T-cell (primary cell): Measurements from ENCODE around the gene CELF3. TPM values are rescaled to one million over a fixed set of nuclear protein-coding genes. Genes with fewer than 3 reads are reported as not detected.
"Not testable (repeated sequence)": the region's sequence is repeated elsewhere in the genome, so short reads cannot be mapped to it uniquely, and the experiment has no call there.

Experiments used
- ATAC-seq, 4 experiments: fragments of 200-7000 bp in 3 of 4; fragments of 150-1000 bp in 1 of 4; cut with Tn5 transposase; replicated peaks in 1 of 4; 1 replicate in 3 of 4; 2 replicates in 1 of 4; pipeline ENCODE4 v1.10.0; 2021; ENCODE audit warnings: moderate library complexity in 3 of 4, mild to moderate bottlenecking in 2 of 4, moderate number of reproducible peaks in 1 of 4
- CTCF ChIA-PET, 2 donors: fragments of 300-600 bp; sonication (Branson Sonifier 250); formaldehyde crosslinking; loops; one replicate each; lab custom pipeline; 2022; ENCODE audit warnings: antibody characterized with exemption in 2 of 2; lab: Charles Lee
- POLR2A ChIA-PET, 2 donors: fragments of 300-600 bp; sonication (Branson Sonifier 250); formaldehyde crosslinking; loops; one replicate each; lab custom pipeline; 2022; ENCODE audit warnings: antibody characterized with exemption in 2 of 2; lab: Charles Lee
- DNase-seq, 35 experiments: peaks; one replicate each; pipeline versions ENCODE4 v3.0.0 to v3.0.0-alpha.2; 2013 to 2023
- H3K27ac ChIP-seq: one replicate; pipeline ENCODE4 v1.5.1; 2013; ENCODE audit warnings: low read length
- H3K27me3 ChIP-seq, 2 experiments: replicated peaks in 1 of 2; 1 replicate in 1 of 2; 2 replicates in 1 of 2; pipeline versions ENCODE4 v1.6.1 to v1.7.0; 2013; ENCODE audit warnings: low read length in 1 of 2, mixed read lengths in 1 of 2; ENCODE audit not compliant: control insufficient read depth in 2 of 2, insufficient read depth in 2 of 2; ENCODE audit errors: extremely low read depth in 1 of 2
- H3K36me3 ChIP-seq, 2 donors: 1 replicate in 1 of 2; 2 replicates in 1 of 2; pipeline versions ENCODE4 v1.6.1 to v1.7.0; 2013; ENCODE audit warnings: low read length in 1 of 2; ENCODE audit not compliant: control insufficient read depth in 2 of 2, insufficient read depth in 1 of 2; ENCODE audit errors: extremely low read depth in 1 of 2
- H3K4me1 ChIP-seq, 2 experiments: 1 replicate in 1 of 2; 2 replicates in 1 of 2; pipeline versions ENCODE4 v1.6.1 to v1.7.0; 2013; ENCODE audit warnings: low read length in 2 of 2, mixed read lengths in 1 of 2; ENCODE audit not compliant: insufficient read depth in 2 of 2, control insufficient read depth in 1 of 2; ENCODE audit errors: extremely low read depth in 1 of 2
- H3K4me3 ChIP-seq, 2 donors: 1 replicate in 1 of 2; 2 replicates in 1 of 2; pipeline versions ENCODE4 v1.5.1 to v1.7.0; 2013; ENCODE audit warnings: mild to moderate bottlenecking in 2 of 2, low read length in 1 of 2, moderate library complexity in 1 of 2; ENCODE audit not compliant: control insufficient read depth in 1 of 2; ENCODE audit errors: extremely low read depth in 1 of 2
- H3K9me3 ChIP-seq: 2 replicates; pipeline ENCODE4 v1.7.0; 2013
- H3K27ac Mint-ChIP-seq, 2 donors: one replicate each; pipeline ENCODE4 v1.8.0; 2020 to 2021; ENCODE audit warnings: mild to moderate bottlenecking in 2 of 2, mixed read lengths in 2 of 2
- H3K27me3 Mint-ChIP-seq, 2 donors: one replicate each; pipeline ENCODE4 v1.8.0; 2021 to 2022; ENCODE audit warnings: mixed read lengths in 2 of 2
- H3K36me3 Mint-ChIP-seq: one replicate; pipeline ENCODE4 v1.8.0; 2021; ENCODE audit warnings: mixed read lengths
- H3K4me1 Mint-ChIP-seq, 3 donors: one replicate each; pipeline ENCODE4 v1.8.0; 2020 to 2022; ENCODE audit warnings: mixed read lengths in 3 of 3, mild to moderate bottlenecking in 1 of 3
- H3K4me3 Mint-ChIP-seq, 3 donors: one replicate each; pipeline ENCODE4 v1.8.0; 2020 to 2022; ENCODE audit warnings: mild to moderate bottlenecking in 3 of 3, mixed read lengths in 3 of 3, moderate library complexity in 3 of 3
- H3K9me3 Mint-ChIP-seq, 3 donors: one replicate each; pipeline ENCODE4 v1.8.0; 2020 to 2022; ENCODE audit warnings: mixed read lengths in 3 of 3
- WGBS: methylation state at CpG from one replicate; pipeline ENCODE4 v1.1.5; 2013; ENCODE audit warnings: missing lambda C conversion rate; ENCODE audit not compliant: insufficient coverage; 5-methylcytosine and 5-hydroxymethylcytosine counted together
- total RNA-seq, 35 experiments: library from RNA in 6 of 35; stranded (reverse) in 6 of 35; fragments of 120-200 nt in 1 of 35; gene quantifications; one replicate each; pipeline versions ENCODE4 v1.2.1 to v1.2.4 and lab custom pipeline; 2013 to 2026

Gene CELF3
- total RNA-seq, 5 donors from 2014 or later (not counting 1 experiment from before 2014, with no cell fraction given): not detected

DNA sequence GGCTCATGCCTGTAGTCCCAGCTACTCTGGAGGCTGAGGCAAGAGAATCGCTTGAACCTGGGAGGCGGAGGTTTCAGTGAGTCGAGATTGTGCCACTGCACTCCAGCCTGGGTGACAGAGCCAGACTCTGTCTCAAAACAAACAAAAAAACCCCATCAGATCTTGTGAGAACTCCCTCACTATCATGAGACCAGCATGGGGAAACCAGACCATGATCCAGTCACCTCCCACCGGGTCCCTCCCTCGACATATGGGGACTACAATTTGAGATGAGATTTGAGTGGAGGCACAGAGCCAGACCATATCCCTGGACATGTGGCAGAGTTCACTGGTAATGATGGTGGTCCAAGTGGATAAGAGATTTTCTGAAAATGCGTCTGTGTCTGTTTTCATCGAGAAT lies 33.7 kb downstream of the CELF3 start:
- POLR2A ChIA-PET, DNase-seq, H3K4me3 ChIP-seq, H3K27ac Mint-ChIP-seq, H3K4me1 Mint-ChIP-seq, H3K9me3 Mint-ChIP-seq, H3K27ac ChIP-seq, H3K4me3 Mint-ChIP-seq, CTCF ChIA-PET, ATAC-seq, H3K4me1 ChIP-seq, H3K9me3 ChIP-seq, H3K27me3 Mint-ChIP-seq, H3K27me3 ChIP-seq: not testable (repeated sequence)
- H3K36me3 Mint-ChIP-seq: peaks cover 47% of the 10 kb centered on the region
- H3K36me3 ChIP-seq: peaks cover 0 to 50% of the 10 kb centered on the region in 2 donors
- WGBS: 92% methylated on average over 4 of the region's 7 CpGs

DNA sequence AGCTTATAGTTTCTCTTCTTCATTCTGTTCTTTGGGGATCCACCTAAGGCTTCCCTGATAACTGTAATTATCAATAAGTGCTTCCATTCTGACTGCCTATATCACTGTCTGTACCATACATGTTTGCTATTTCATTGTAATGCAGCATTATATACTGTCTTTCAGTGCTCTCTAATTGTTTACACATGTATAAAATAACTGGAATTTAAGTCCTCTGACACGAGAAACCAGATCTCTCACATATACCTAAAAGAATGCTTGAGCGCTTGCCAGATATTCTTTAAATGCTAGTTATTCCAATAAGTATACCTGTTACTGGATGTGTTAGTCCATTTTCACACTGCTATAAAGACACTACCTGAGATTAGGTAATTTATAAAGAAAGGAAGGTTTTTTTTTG lies 34.7 kb downstream of the CELF3 start:
- H3K4me3 ChIP-seq: no peak overlapping the region
- Mint-ChIP-seq H3K27me3 (no peaks in the 10 kb centered on the region), H3K36me3 (peaks cover 45% of the 10 kb centered on the region), H3K4me3 (no peak overlapping the region), H3K27ac (no peak overlapping the region), H3K9me3 (no peaks in the 10 kb centered on the region), H3K4me1 (no peaks in the 10 kb centered on the region)
- peaks cover 0 to 43% of the 10 kb centered on the region in 2 donors for H3K36me3 ChIP-seq
- H3K27me3 ChIP-seq: no peaks in the 10 kb centered on the region
- CTCF ChIA-PET: no interaction called here
- H3K27ac ChIP-seq: no peak overlapping the region
- no peak for ATAC-seq
- DNase-seq: no peak
- H3K4me1 ChIP-seq: no peaks in the 10 kb centered on the region
- POLR2A ChIA-PET: no interaction called here
- WGBS: no CpG with 5 or more reads among the region's 2 CpGs
- no peaks in the 10 kb centered on the region for H3K9me3 ChIP-seq

DNA sequence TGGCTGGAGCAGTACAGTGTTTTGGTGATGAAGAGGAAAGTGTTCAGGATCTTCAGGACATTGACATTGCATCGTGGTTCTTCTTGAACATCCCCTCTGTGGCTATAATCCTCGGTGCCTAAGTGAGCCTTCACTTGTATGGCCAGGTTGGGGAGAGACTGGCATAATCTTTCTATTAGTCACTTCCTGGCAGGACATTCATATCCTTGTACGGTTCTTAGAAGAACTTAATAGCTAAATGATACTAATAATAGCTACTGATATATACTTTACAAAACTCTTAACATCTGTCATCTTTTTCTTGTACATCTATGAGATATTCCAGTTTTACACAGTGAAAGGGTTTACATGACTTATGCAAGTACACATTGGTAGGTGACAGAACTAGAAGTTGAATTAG lies 35.8 kb downstream of the CELF3 start:
- Mint-ChIP-seq H3K4me3 (no peak overlapping the region), H3K36me3 (peaks cover 40% of the 10 kb centered on the region), H3K27me3 (no peaks in the 10 kb centered on the region), H3K9me3 (no peaks in the 10 kb centered on the region), H3K4me1 (no peaks in the 10 kb centered on the region), H3K27ac (no peak overlapping the region)
- no peaks in the 10 kb centered on the region for H3K4me1 ChIP-seq
- H3K36me3 ChIP-seq: peaks cover 0 to 38% of the 10 kb centered on the region in 2 donors
- DNase-seq: no peak
- no peak overlapping the region for H3K4me3 ChIP-seq
- no peaks in the 10 kb centered on the region for H3K9me3 ChIP-seq
- H3K27ac ChIP-seq: no peak overlapping the region
- ATAC-seq: no peak
- POLR2A ChIA-PET: no interaction called here
- WGBS: no CpG with 5 or more reads among the region's 3 CpGs
- CTCF ChIA-PET: interaction anchor here in 1 of 2 donors (0.6 to 0.7 kb wide), 3 partner anchors 101 to 270 kb away, joined by 4 to 10 read pairs (median 8); no protein-coding TSS in a partner anchor
- no peaks in the 10 kb centered on the region for H3K27me3 ChIP-seq

DNA sequence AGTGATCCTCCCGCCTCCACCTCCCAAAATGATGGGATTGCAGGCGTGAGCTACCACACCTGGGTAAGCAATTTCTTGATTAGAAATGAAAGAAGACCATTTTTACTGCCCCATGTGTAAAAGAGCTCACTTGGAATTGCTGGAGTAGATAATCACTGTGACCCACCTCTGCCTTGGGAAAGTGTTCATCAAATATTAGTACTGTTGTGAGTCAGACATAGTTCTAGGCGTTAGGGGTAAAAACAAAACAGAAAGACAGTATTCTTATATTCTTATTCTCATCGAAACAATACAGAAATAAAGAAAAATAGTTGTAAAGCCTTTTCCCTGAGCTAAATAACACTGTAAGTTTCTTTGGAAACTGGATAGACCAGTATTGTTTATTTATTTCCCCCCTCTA lies 36.2 kb downstream of the CELF3 start:
- H3K4me3 ChIP-seq: no peak overlapping the region
- Mint-ChIP-seq H3K36me3 (peaks cover 39% of the 10 kb centered on the region), H3K27me3 (no peaks in the 10 kb centered on the region), H3K4me3 (no peak overlapping the region), H3K4me1 (no peaks in the 10 kb centered on the region), H3K27ac (no peak overlapping the region), H3K9me3 (no peaks in the 10 kb centered on the region)
- H3K27me3 ChIP-seq: no peaks in the 10 kb centered on the region
- no peaks in the 10 kb centered on the region for H3K4me1 ChIP-seq
- CTCF ChIA-PET: interaction anchor here in 1 of 2 donors (0.7 kb wide), 1 partner anchor 155 kb away, joined by 8 read pairs; no protein-coding TSS in a partner anchor
- H3K36me3 ChIP-seq: peaks cover 0 to 33% of the 10 kb centered on the region in 2 donors
- DNase-seq (no peak), ATAC-seq (no peak)
- no peak overlapping the region for H3K27ac ChIP-seq
- WGBS: no CpG with 5 or more reads among the region's 4 CpGs
- H3K9me3 ChIP-seq: no peaks in the 10 kb centered on the region
- POLR2A ChIA-PET: no interaction called here

DNA sequence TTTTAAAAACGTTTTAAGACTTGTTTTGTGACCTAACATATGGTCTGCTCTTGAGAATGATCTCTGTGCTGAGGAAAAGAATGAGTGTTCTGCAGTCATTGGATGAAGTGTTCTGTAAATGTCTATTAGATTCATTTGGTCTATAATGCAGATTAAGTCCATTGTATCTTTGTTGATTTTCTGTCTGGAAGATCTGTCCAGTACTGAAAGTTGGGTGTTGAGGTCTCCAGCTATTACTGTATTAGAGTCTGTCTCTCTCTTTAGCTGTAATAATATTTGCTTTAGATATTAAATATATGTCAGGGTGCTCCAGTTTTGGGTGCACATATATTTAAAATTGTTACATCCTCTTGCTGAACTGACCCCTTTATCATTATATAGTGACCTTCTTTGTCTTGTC lies 43.2 kb downstream of the CELF3 start:
- Histone ChIP-seq H3K9me3 (no peaks in the 10 kb centered on the region), H3K27ac (no peak overlapping the region), H3K36me3 (peaks cover 0 to 25% of the 10 kb centered on the region in 2 donors), H3K4me1 (no peaks in the 10 kb centered on the region), H3K27me3 (no peaks in the 10 kb centered on the region), H3K4me3 (no peak overlapping the region)
- H3K27me3 Mint-ChIP-seq: no peaks in the 10 kb centered on the region
- H3K36me3 Mint-ChIP-seq: peaks cover 59% of the 10 kb centered on the region
- DNase-seq (no peak), ATAC-seq (no peak)
- ChIA-PET POLR2A (no interaction called here), CTCF (no interaction called here)
- WGBS: 83% methylated on average over 1 of the region's 1 CpG
- peaks cover 0 to 6% (median 0%) of the 10 kb centered on the region in 3 donors for H3K9me3 Mint-ChIP-seq
- H3K4me3 Mint-ChIP-seq: no peak overlapping the region
- H3K4me1 Mint-ChIP-seq: peaks cover 3 to 16% (median 9%) of the 10 kb centered on the region in 3 donors
- H3K27ac Mint-ChIP-seq: no peak overlapping the region

DNA sequence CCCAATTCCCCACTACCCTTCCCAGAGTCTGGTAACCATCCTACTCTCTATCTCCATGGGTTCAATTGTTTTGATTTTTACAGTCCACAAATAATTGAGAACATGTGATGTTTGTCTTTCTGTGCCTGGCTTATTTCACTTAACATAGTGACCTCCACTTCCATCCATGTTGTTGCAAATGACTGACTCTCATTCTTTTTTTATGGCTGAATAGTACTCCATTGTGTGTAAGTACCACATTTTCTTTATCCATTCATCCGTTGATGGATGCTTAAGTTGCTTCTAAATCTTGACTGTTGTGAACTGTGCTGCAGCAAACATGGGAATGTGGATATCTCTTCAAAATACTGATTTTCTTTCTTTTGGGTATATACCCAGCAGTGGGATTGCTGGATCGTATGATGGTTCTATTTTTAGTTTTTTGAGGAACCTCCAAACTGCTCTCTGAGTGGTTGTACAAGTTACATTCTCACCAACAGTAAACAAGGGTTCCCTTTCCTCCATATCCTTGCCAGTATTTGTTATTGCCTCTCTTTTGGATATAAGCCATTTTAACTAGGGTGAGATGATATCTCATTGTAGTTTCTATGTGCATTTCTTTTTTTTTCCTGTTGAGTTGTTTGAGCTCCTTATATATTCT lies 46.4 kb downstream of the CELF3 start:
- H3K27ac Mint-ChIP-seq: not testable (repeated sequence)

More for the DNA sequence above, 46.4 kb downstream of the CELF3 start:
- ATAC-seq, H3K4me1 ChIP-seq, H3K4me3 ChIP-seq, H3K27me3 Mint-ChIP-seq, H3K9me3 Mint-ChIP-seq, CTCF ChIA-PET, POLR2A ChIA-PET, H3K9me3 ChIP-seq, H3K27me3 ChIP-seq, DNase-seq, H3K27ac ChIP-seq, H3K4me3 Mint-ChIP-seq: not testable (repeated sequence)
- no CpG with 5 or more reads among the region's 2 CpGs for WGBS
- H3K4me1 Mint-ChIP-seq: peaks cover 11 to 22% (median 18%) of the 10 kb centered on the region in 3 donors
- peaks cover 61% of the 10 kb centered on the region for H3K36me3 Mint-ChIP-seq
- peaks cover 0 to 25% of the 10 kb centered on the region in 2 donors for H3K36me3 ChIP-seq
